SU-DHL-6 (cell line): ENCODE results near the gene SOBP.
"Not testable (repeated sequence)": the region's sequence is repeated elsewhere in the genome, so short reads cannot be mapped to it uniquely, and the experiment has no call there.

Experiments
- H2AFZ ChIP-seq: fragments of 200-600 bp; sonication (generic); 2 replicates; pipeline ENCODE4 v1.6.1; 2014; ENCODE audit warnings: low read depth, mild to moderate bottlenecking, moderate library complexity, mixed read lengths, antibody characterized with exemption, low read length; ENCODE audit not compliant: severe bottlenecking
- H3F3A ChIP-seq: fragments of 200-600 bp; shearing (Covaris generic); 2 replicates; pipeline ENCODE4 v1.6.0; 2016; ENCODE audit warnings: antibody characterized with exemption, mild to moderate bottlenecking; ENCODE audit not compliant: insufficient read depth
- H3K27ac ChIP-seq: fragments of 200-600 bp; sonication (generic); 2 replicates; pipeline ENCODE4 v1.5.1; 2016; ENCODE audit warnings: low read depth, mild to moderate bottlenecking, low read length, moderate library complexity, mixed read lengths
- H3K27me3 ChIP-seq: fragments of 200-600 bp; sonication (generic), shearing (Covaris generic); 2 replicates; pipeline ENCODE4 v1.6.0; 2014; ENCODE audit warnings: mild to moderate bottlenecking, low read length
- H3K36me3 ChIP-seq: fragments of 200-600 bp; sonication (generic); 2 replicates; pipeline ENCODE4 v1.6.1; 2014; ENCODE audit warnings: mild to moderate bottlenecking, low read length, mixed read lengths
- H3K4me2 ChIP-seq: fragments of 300-600, 200-600 bp; shearing (Covaris generic), sonication (generic); 2 replicates; pipeline ENCODE4 v1.6.0; 2014; ENCODE audit warnings: low read length, low read depth, mild to moderate bottlenecking; ENCODE audit not compliant: poor library complexity, severe bottlenecking
- H3K4me3 ChIP-seq: fragments of 200-600 bp; sonication (generic); 2 replicates; pipeline ENCODE4 v1.5.1; 2014; ENCODE audit warnings: antibody characterized with exemption, low read length, mild to moderate bottlenecking, mixed read lengths; ENCODE audit not compliant: insufficient read depth, poor library complexity, severe bottlenecking
- H3K79me2 ChIP-seq: fragments of 200-600 bp; sonication (generic); 2 replicates; pipeline ENCODE4 v1.6.1; 2014; ENCODE audit warnings: mild to moderate bottlenecking, low read length, moderate library complexity; ENCODE audit not compliant: insufficient read depth
- H3K9ac ChIP-seq: fragments of 200-600 bp; sonication (generic); 2 replicates; pipeline ENCODE4 v1.7.0; 2014; ENCODE audit warnings: mild to moderate bottlenecking, low read length
- H3K9me2 ChIP-seq: fragments of 200-600 bp; sonication (generic); replicated peaks from 2 replicates; pipeline ENCODE4 v1.6.1; 2014; ENCODE audit warnings: low read length; ENCODE audit not compliant: insufficient read depth
- H3K9me3 ChIP-seq: fragments of 200-600 bp; sonication (generic); 2 replicates; pipeline ENCODE4 v1.6.1; 2014; ENCODE audit warnings: low read length, mixed read lengths; ENCODE audit not compliant: insufficient read depth
- H4K20me1 ChIP-seq: fragments of 200-600 bp; sonication (generic); 2 replicates; pipeline ENCODE4 v1.6.1; 2014; ENCODE audit warnings: low read depth, mild to moderate bottlenecking, antibody characterized with exemption, low read length, moderate library complexity, mixed read lengths
- CTCF ChIP-seq: fragments of 200-600 bp; sonication (generic); IDR thresholded peaks from one replicate; pipeline ENCODE4 v1.5.1; 2017; ENCODE audit warnings: antibody characterized with exemption, mild to moderate bottlenecking, low read length, moderate library complexity; ENCODE audit not compliant: insufficient read depth, poor library complexity, severe bottlenecking
- EZH2phosphoT487 ChIP-seq: fragments of 200-600 bp; sonication (generic), shearing (Covaris generic); conservative IDR thresholded peaks from 2 replicates; pipeline ENCODE4 v1.6.1; 2018; ENCODE audit warnings: mild to moderate bottlenecking, antibody characterized with exemption, low read length, moderate library complexity, mixed read lengths

The SOBP gene

GRCh38 chr6:107513214-107513613 lies 23.3 kb downstream of the SOBP start:
- Histone ChIP-seq H3K27me3 (no peaks in the 10 kb centered on the region), H3F3A (no peaks in the 10 kb centered on the region), H3K36me3 (peaks cover 36% of the 10 kb centered on the region), H2AFZ (no peak overlapping the region), H3K27ac (no peak overlapping the region), H4K20me1 (no peaks in the 10 kb centered on the region), H3K79me2 (peaks cover 10% of the 10 kb centered on the region; the same call in 1 of the 2 replicates), H3K4me3 (no peak overlapping the region), H3K9me3 (no peaks in the 10 kb centered on the region), H3K4me2 (no peak overlapping the region), H3K9me2 (no peaks in the 10 kb centered on the region), H3K9ac (no peak overlapping the region)
- no peak for TF ChIP-seq EZH2phosphoT487
- no peak for TF ChIP-seq CTCF

- H3K79me2 ChIP-seq = no peaks in the 10 kb centered on the region; the same call in 1 of the 2 replicates
- TF ChIP-seq CTCF = no peak
- TF ChIP-seq EZH2phosphoT487 = no peak
- H3K9me3 ChIP-seq = no peaks in the 10 kb centered on the region
These were observed 26.0 kb downstream of the SOBP start for GRCh38 chr6:107515955-107516354.

GRCh38 chr6:107517274-107517673 lies 27.4 kb downstream of the SOBP start:
- Histone ChIP-seq H3K4me3 (no peak overlapping the region), H3K79me2 (no peaks in the 10 kb centered on the region), H3K9ac (no peak overlapping the region), H3K4me2 (no peak overlapping the region), H3K9me3 (no peaks in the 10 kb centered on the region), H3K27ac (no peak overlapping the region), H3K36me3 (peaks cover 23% of the 10 kb centered on the region), H4K20me1 (no peaks in the 10 kb centered on the region), H3K9me2 (no peaks in the 10 kb centered on the region), H3K27me3 (no peaks in the 10 kb centered on the region), H2AFZ (no peak overlapping the region), H3F3A (no peaks in the 10 kb centered on the region)
- TF ChIP-seq CTCF (no peak), EZH2phosphoT487 (no peak)

More at GRCh38 chr6:107515955-107516354, 26.0 kb downstream of the SOBP start:
- no peak overlapping the region for H2AFZ ChIP-seq
- H3K9ac ChIP-seq = no peak overlapping the region
- no peaks in the 10 kb centered on the region for H3F3A ChIP-seq
- peaks cover 27% of the 10 kb centered on the region for H3K36me3 ChIP-seq
- no peaks in the 10 kb centered on the region for H4K20me1 ChIP-seq
- no peaks in the 10 kb centered on the region for H3K27me3 ChIP-seq
- H3K4me3 ChIP-seq = no peak overlapping the region
- no peak overlapping the region for H3K4me2 ChIP-seq
- H3K9me2 ChIP-seq = no peaks in the 10 kb centered on the region
- no peak overlapping the region for H3K27ac ChIP-seq

- H3K4me2 ChIP-seq, H3K9ac ChIP-seq, H2AFZ ChIP-seq, H3K27ac ChIP-seq, H4K20me1 ChIP-seq, H3K9me3 ChIP-seq, H3K79me2 ChIP-seq, H3K9me2 ChIP-seq, H3K4me3 ChIP-seq, H3K27me3 ChIP-seq, H3F3A ChIP-seq: not testable (repeated sequence)
- H3K36me3 ChIP-seq = peaks cover 13% of the 10 kb centered on the region
These were observed 29.3 kb downstream of the SOBP start for GRCh38 chr6:107519224-107519623.

- not testable (repeated sequence) for H3K9me3 ChIP-seq, H4K20me1 ChIP-seq, H3K27ac ChIP-seq, H3K4me2 ChIP-seq, H3K9ac ChIP-seq, H3K79me2 ChIP-seq, H2AFZ ChIP-seq, H3F3A ChIP-seq, H3K27me3 ChIP-seq, H3K9me2 ChIP-seq, H3K36me3 ChIP-seq, H3K4me3 ChIP-seq
These were observed 30.8 kb downstream of the SOBP start for GRCh38 chr6:107520706-107521105.
